GM13977 (cell line): ENCODE data around the gene ZNF474.

ENCODE experiments used
- DNase-seq: peaks from one replicate; pipeline ENCODE4 v3.0.0; 2012; ENCODE audit warnings: low spot score
- in situ Hi-C: fragments of 300-500 bp; cut with MboI; formaldehyde crosslinking; loops from one replicate; pipeline ENCODE4 v1.12.0; 2022; ENCODE audit warnings: low sequenced_read_pairs, low pct_unique_long_range_greater_than_20kb, mixed read lengths, inconsistent platforms; ENCODE audit not compliant: unreplicated experiment
- TF ChIP-seq, protein P1 (sequence below): IDR thresholded peaks from 2 replicates; pipeline ENCODE4 v1.5.1; 2012; ENCODE audit warnings: mild to moderate bottlenecking, control low read depth; ENCODE audit not compliant: insufficient read depth; ENCODE audit errors: extremely low read depth, missing control alignments

The ZNF474 gene

DNA sequence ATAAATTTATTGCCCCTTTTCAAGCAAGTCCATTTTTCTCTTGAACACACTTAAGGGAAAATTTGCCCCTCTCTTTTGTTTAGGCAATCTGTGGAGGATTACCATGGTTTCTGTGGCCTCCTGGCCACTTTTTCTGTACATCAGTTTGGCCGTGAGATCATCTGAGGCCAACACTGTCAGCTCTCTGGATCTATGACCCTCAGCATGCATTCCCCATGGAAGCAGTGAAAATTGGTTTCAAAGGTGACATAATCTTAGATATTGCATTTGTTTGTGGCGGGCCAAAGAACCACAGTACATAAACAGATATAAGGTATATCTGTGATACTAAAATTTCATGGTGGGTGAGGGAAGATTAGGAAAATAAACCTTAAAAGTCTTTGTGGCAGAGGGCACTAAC lies 4.6 kb upstream of the ZNF474 start:
- TF ChIP-seq, protein P1, sequence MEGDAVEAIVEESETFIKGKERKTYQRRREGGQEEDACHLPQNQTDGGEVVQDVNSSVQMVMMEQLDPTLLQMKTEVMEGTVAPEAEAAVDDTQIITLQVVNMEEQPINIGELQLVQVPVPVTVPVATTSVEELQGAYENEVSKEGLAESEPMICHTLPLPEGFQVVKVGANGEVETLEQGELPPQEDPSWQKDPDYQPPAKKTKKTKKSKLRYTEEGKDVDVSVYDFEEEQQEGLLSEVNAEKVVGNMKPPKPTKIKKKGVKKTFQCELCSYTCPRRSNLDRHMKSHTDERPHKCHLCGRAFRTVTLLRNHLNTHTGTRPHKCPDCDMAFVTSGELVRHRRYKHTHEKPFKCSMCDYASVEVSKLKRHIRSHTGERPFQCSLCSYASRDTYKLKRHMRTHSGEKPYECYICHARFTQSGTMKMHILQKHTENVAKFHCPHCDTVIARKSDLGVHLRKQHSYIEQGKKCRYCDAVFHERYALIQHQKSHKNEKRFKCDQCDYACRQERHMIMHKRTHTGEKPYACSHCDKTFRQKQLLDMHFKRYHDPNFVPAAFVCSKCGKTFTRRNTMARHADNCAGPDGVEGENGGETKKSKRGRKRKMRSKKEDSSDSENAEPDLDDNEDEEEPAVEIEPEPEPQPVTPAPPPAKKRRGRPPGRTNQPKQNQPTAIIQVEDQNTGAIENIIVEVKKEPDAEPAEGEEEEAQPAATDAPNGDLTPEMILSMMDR, result no peak
- no peak for DNase-seq
- in situ Hi-C loops, result no loop called here

DNA sequence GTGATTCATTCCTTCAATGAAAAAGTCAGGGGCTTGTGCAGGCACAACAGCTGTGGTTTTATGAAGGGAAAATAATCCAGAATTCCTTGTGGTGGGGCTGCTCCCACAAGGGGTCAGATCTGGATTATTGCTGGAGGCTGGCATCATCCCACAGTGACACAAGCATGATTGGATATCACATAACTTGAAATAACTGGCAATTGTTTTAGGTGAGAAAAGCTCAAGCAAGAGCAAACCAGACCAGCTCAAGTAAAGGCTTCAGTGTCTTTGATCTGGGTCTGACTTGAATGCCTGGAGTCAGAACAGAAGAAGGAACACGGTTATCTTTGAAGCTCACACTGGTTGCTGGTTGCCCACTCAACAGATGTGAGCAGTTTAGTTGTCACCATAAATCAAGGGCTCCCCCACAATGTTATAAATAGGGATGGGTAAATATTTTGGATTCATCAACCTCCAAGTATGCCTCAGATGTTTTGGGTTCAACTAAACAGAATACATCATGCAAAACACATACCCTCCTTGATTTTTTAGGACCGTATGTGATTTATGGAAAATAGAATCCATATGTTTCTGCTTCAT lies 3.1 kb upstream of the ZNF474 start:
- DNase-seq, result no peak
- in situ Hi-C loops, result no loop called here
- TF ChIP-seq, protein P1, result no peak

DNA sequence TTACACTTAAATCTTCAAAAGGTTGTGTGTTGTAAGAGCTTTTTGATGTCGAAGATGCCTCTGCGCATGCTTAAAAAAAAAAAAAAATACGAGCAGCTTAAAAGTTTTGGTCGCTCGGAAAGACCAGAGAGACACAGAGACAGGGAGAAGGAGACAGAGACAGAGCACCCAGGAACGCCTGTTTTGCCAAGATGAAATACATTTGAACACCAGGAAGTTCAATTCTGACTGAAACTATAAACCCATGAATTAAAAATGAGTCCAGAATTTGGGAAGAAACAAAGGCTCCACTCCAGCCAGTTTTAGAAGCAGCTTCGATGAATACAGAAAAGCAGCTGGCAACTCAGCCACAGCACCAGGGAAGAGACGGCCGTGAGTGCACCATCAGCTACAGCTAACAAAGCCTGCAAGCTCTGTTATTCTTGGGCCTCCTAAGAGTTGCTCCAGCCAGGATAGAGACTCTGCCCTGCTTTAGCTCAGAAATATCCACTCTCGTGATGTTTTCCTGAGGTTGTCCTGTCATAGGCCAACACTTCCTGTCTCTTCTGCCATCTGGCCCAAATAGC lies 2.5 kb upstream of the ZNF474 start:
- in situ Hi-C loops, result no loop called here
- no peak for DNase-seq
- TF ChIP-seq, protein P1, result no peak

DNA sequence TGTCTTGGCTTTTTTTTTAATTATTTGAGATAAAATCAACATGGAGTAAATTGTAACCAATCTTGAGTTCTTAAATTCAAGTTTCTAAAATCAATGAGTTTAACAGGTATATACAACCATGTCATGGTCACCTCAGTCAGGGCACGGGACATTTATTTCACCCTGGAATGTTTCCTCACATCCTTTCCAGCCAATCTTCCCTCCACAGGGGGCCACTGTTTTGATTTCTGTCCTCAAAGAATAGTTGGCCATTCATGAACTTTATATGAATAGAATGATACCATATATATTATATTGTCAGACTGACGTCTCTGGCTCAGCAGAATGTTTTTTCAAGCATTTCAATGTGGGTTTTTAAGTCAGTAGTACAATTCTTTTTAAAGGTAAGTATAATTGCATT lies 806 bp downstream of the ZNF474 start:
- DNase-seq, result no peak
- in situ Hi-C loops, result no loop called here
- TF ChIP-seq, protein P1, result no peak

DNA sequence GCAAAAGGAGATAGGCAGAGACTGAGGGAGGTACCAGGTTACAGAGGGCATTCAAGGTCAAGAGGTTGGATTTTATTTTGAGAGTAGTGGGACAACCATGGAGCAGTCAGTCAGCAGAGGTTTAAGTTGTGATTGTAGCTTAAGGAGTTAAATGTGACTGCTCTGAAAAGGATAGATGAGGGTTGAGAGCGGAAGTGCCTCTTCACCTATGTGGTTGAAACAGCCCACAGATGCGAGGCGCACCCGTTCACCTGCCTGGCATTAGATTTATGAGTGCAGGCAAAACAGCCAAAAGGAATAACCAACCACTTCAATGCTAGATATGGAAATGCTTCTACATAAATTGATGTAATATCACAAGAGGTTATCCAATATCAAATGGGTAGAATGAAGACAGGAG lies 8.4 kb downstream of the ZNF474 start:
- TF ChIP-seq, protein P1, result no peak
- in situ Hi-C loops, result no loop called here
- DNase-seq, result no peak

DNA sequence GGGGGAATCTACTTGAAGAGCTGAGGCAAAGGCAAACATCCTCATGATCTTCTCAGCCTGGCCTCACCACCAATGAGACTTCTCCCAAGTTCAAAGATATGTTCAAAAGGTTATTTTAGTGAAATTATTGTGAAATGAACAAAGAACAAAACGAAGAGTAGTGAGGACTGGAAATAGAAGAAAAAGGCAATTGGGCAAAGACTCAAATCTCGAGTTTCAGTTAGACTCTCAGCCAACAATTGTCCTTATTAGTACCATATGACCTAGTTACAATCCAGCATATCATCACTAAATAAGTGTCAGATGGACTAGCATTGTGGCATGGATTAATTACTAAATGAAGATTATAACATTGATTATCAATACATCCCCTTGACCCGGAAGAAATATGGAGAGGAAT lies 9.0 kb downstream of the ZNF474 start:
- TF ChIP-seq, protein P1, result no peak
- DNase-seq, result no peak
- in situ Hi-C loops, result no loop called here
